ENCODE data around the gene ZNG1A.

GRCh38 chr9:227860-228259 is 49.0 kb upstream of the ZNG1A start:
- no peak for TF ChIP-seq POLR2A (IDR thresholded peaks at IDR 0.05)
- no peak for TF ChIP-seq CTCF (IDR thresholded peaks at IDR 0.05)
- no peak for TF ChIP-seq POLR2AphosphoS5 (IDR thresholded peaks at IDR 0.05)
